HepG2 (cell line): ENCODE results near the gene PELI3. TPM values are rescaled to one million over a fixed set of nuclear protein-coding genes. Genes with fewer than 3 reads are reported as not detected.

ENCODE experiments used
- ATAC-seq: fragments of 200-7000 bp; cut with Tn5 transposase; 3 replicates; pipeline ENCODE4 v1.9.1; 2020; ENCODE audit warnings: mild to moderate bottlenecking, moderate library complexity
- BruUV-seq: library from RNA; stranded (reverse); fragments of 400-500 nt; replicated peaks from 2 replicates; lab custom pipeline; 2021; lab: Mats Ljungman, UMichigan
- CTCF ChIA-PET: fragments of 300-600 bp; formaldehyde crosslinking; extraction: SDS; loops from one replicate; lab custom pipeline; 2021; ENCODE audit warnings: low total read pairs, inconsistent platforms, low intra/inter-chr PET ratio; lab: Yijun Ruan, JAX
- POLR2A ChIA-PET: fragments of 350-600 bp; sonication (Branson Sonifier 250); formaldehyde crosslinking; loops from one replicate; lab custom pipeline; 2020; ENCODE audit warnings: antibody characterized with exemption, inconsistent platforms; lab: Yijun Ruan, JAX
- DNase-seq: peaks from one replicate; pipeline ENCODE4 v3.0.0-alpha.2; 2015; ENCODE audit warnings: low spot score
- FAIRE-seq: peaks from 3 replicates; lab custom pipeline; 2011; peaks lifted over from hg19 to GRCh38; lab: Jason Lieb, UNC
- H2AFZ ChIP-seq: one replicate; pipeline ENCODE4 v1.6.1; 2011; ENCODE audit warnings: low read length, inconsistent platforms
- H3K27ac ChIP-seq: fragments of 300-600 bp; 3 replicates; pipeline ENCODE4 v1.8.0; 2011; ENCODE audit warnings: mixed run types, mild to moderate bottlenecking, mixed read lengths, low read length, inconsistent platforms; ENCODE audit not compliant: insufficient read depth; ENCODE audit errors: extremely low read length
- H3K27me3 ChIP-seq, 2 experiments: fragments of 200-600 bp in 1 of 2; 2 replicates in 1 of 2; 3 replicates in 1 of 2; pipeline versions ENCODE4 v1.6.0 to v1.8.0; 2011; ENCODE audit warnings: low read length in 2 of 2, mild to moderate bottlenecking in 2 of 2, moderate library complexity in 2 of 2, inconsistent platforms in 1 of 2; ENCODE audit not compliant: insufficient read depth in 2 of 2, control insufficient read depth in 1 of 2
- H3K36me3 ChIP-seq, 2 experiments: fragments of 200-600 bp in 1 of 2; replicated peaks in 1 of 2; 2 replicates in 1 of 2; 3 replicates in 1 of 2; pipeline versions ENCODE4 v1.5.1 to v1.8.0; 2011; ENCODE audit warnings: low read length in 2 of 2, inconsistent platforms in 1 of 2; ENCODE audit not compliant: insufficient read depth in 2 of 2, control insufficient read depth in 1 of 2
- H3K4me1 ChIP-seq: 2 replicates; pipeline ENCODE4 v1.5.1; 2012; ENCODE audit warnings: low read length, inconsistent platforms; ENCODE audit not compliant: insufficient read depth
- H3K4me2 ChIP-seq: 2 replicates; pipeline ENCODE4 v1.6.0; 2011; ENCODE audit warnings: low read depth, low read length, inconsistent platforms
- H3K4me3 ChIP-seq, 3 experiments: fragments of 200-600 bp in 1 of 3; sonication (generic), shearing (Covaris generic) in 1 of 3; replicated peaks in 1 of 3; 2 replicates each; pipeline ENCODE4 v1.5.1; 2011 to 2016; ENCODE audit warnings: low read length in 3 of 3, inconsistent platforms in 2 of 3, low read depth in 2 of 3, mild to moderate bottlenecking in 2 of 3, control low read depth in 1 of 3, mixed read lengths in 1 of 3; ENCODE audit not compliant: insufficient read depth in 1 of 3
- H3K79me2 ChIP-seq: one replicate; pipeline ENCODE4 v1.6.1; 2011; ENCODE audit warnings: low read length, inconsistent platforms; ENCODE audit not compliant: insufficient read depth
- H3K9ac ChIP-seq: 2 replicates; pipeline ENCODE4 v1.6.0; 2011; ENCODE audit warnings: mild to moderate bottlenecking, low read depth, low read length, inconsistent platforms; ENCODE audit not compliant: insufficient read depth
- H3K9me3 ChIP-seq: 2 replicates; pipeline ENCODE4 v1.5.1; 2012; ENCODE audit warnings: mild to moderate bottlenecking, low read length
- H4K20me1 ChIP-seq: 2 replicates; pipeline ENCODE4 v1.6.0; 2011; ENCODE audit warnings: inconsistent platforms, mild to moderate bottlenecking, low read length, moderate library complexity; ENCODE audit not compliant: insufficient read depth
- CSRNP2 ChIP-seq: sonication (generic); formaldehyde crosslinking; conservative IDR thresholded peaks from 2 replicates; pipeline ENCODE4 v1.8.0; 2022; ENCODE audit warnings: low read depth, missing genetic modification reagents
- GPBP1L1 ChIP-seq: sonication (generic); formaldehyde crosslinking; IDR thresholded peaks from 2 replicates; pipeline ENCODE4 v1.5.0; 2020; ENCODE audit warnings: mild to moderate bottlenecking, missing genetic modification reagents
- GTF3A ChIP-seq: sonication (generic); formaldehyde crosslinking; conservative IDR thresholded peaks from 2 replicates; pipeline ENCODE4 v1.4.0; 2020; ENCODE audit warnings: mild to moderate bottlenecking, missing genetic modification reagents
- HNRNPH1 ChIP-seq: fragments of 200-400 bp; formaldehyde crosslinking; optimal IDR thresholded peaks from 2 replicates; pipeline ENCODE3; 2017; ENCODE audit warnings: mild to moderate bottlenecking, low read depth, low read length
- KMT2A ChIP-seq: sonication (generic); formaldehyde crosslinking; IDR thresholded peaks from 2 replicates; pipeline ENCODE4 v1.4.0; 2020; ENCODE audit warnings: missing genetic modification reagents
- MED8 ChIP-seq: sonication (generic); formaldehyde crosslinking; IDR thresholded peaks from 2 replicates; pipeline ENCODE4 v1.8.1; 2023; ENCODE audit warnings: mild to moderate bottlenecking, missing genetic modification reagents; ENCODE audit not compliant: insufficient replicate concordance
- ZNF629 ChIP-seq: sonication (generic); formaldehyde crosslinking; conservative IDR thresholded peaks from 2 replicates; pipeline ENCODE4 v1.5.0; 2020; ENCODE audit warnings: missing genetic modification reagents
- ZNF766 ChIP-seq: sonication (generic); formaldehyde crosslinking; IDR thresholded peaks from 2 replicates; pipeline ENCODE4 v1.5.0; 2020; ENCODE audit warnings: missing genetic modification reagents, borderline replicate concordance
- WGBS: methylation state at CpG from one replicate; pipeline ENCODE4 v1.1.6; 2017; ENCODE audit warnings: low lambda C conversion rate; 5-methylcytosine and 5-hydroxymethylcytosine counted together
- in situ Hi-C: cut with HindIII; loops from 2 replicates; pipeline ENCODE4 v1.10.0; 2017; ENCODE audit warnings: low pct_unique_long_range_greater_than_20kb; ENCODE audit not compliant: extremely low pct_ligation_motif_present
- intact Hi-C: fragments of 100-400 bp; cut with micrococcal nuclease; formaldehyde crosslinking; loops from one replicate; pipeline ENCODE4 v1.10.0; 2022; ENCODE audit not compliant: unreplicated experiment
- polyA plus RNA-seq, 8 experiments: library from polyadenylated mRNA; depleted of rRNA in 3 of 8; stranded (reverse) in 7 of 8; unstranded in 1 of 8; fragments of >200 nt; fragmentation: Illumina TruSeq in 4 of 8; extraction: Trizol in 4 of 8; gene quantifications; 2 replicates each; pipeline versions ENCODE4 v1.2.1 to v1.2.3, GENCODE V29; 2011 to 2016; ENCODE audit warnings: low read depth in 4 of 8, missing spikeins in 1 of 8, mixed read lengths in 1 of 8; ENCODE audit not compliant: insufficient read depth in 1 of 8
- total RNA-seq, 5 experiments: library from RNA; depleted of rRNA; stranded (reverse); fragments of >200 nt; fragmentation: Illumina TruSeq; extraction: Trizol; gene quantifications; 2 replicates each; pipeline ENCODE4 v1.2.3, GENCODE V29; 2016; ENCODE audit warnings: low read depth in 1 of 5

PELI3 gene
- total and polyA plus RNA-seq, 2 of the 13 experiments (the other 11 are each of a cell fraction or from before 2014, with no cell fraction given) = 2.0 to 4.0 TPM

GRCh38 chr11:66493130-66493529, 26.4 kb downstream of the PELI3 start (continued):
- TF ChIP-seq CSRNP2 (CRISPR knock-in tag) (no peak), MED8 (no peak), HNRNPH1 (no peak), KMT2A (CRISPR knock-in tag) (no peak), GTF3A (no peak), GPBP1L1 (CRISPR knock-in tag) (no peak)

GRCh38 chr11:66494458-66494857, 27.8 kb downstream of the PELI3 start:
- no peak for FAIRE-seq
- H3K4me1 ChIP-seq = peaks cover 8% of the 10 kb centered on the region; the same call in 1 of the 2 replicates
- POLR2A ChIA-PET = interaction anchor here (1.9 kb wide), 1 partner anchor 11 kb away, joined by 4 read pairs; no protein-coding TSS in a partner anchor
- ATAC-seq = no peak
- DNase-seq = no peak
- H3K27ac ChIP-seq = no peak overlapping the region
- H3K4me3 ChIP-seq = no peak overlapping the region
- peaks cover 15 to 34% of the 10 kb centered on the region in 2 experiments; a peak in 4 of 5 replicates for H3K36me3 ChIP-seq
- in situ Hi-C loops = no loop called here
- BruUV-seq = no TSS peak
- no peaks in the 10 kb centered on the region for H3K9me3 ChIP-seq
- CTCF ChIA-PET = no interaction called here
- no peak overlapping the region for H2AFZ ChIP-seq
- TF ChIP-seq ZNF766 (CRISPR knock-in tag) = no peak
- TF ChIP-seq ZNF629 (CRISPR knock-in tag) = peak; percentile 74
- intact Hi-C loops = no loop called here
- H3K79me2 ChIP-seq = no peaks in the 10 kb centered on the region
- no peaks in the 10 kb centered on the region for H3K27me3 ChIP-seq
- no peaks in the 10 kb centered on the region for H4K20me1 ChIP-seq
- no peak overlapping the region for H3K4me2 ChIP-seq
- H3K9ac ChIP-seq = no peak overlapping the region
- WGBS = 96% methylated on average over 6 of the region's 7 CpGs
